Dendritic cell treated with granulocyte-macrophage colony-stimulating factor and Interleukin-4, amounts not matched to agents 40 ng/mL and 50 ng/mL, for 4 days (primary cell): ENCODE results near the gene SNRPB.

ENCODE experiments used
- H3K27ac Mint-ChIP-seq: one replicate; pipeline ENCODE4 v1.8.0; 2022; ENCODE audit warnings: mild to moderate bottlenecking, mixed read lengths
- H3K27me3 Mint-ChIP-seq: one replicate; pipeline ENCODE4 v1.8.0; 2022; ENCODE audit warnings: mild to moderate bottlenecking, mixed read lengths
- H3K36me3 Mint-ChIP-seq: one replicate; pipeline ENCODE4 v1.8.0; 2022; ENCODE audit warnings: low read depth, mixed read lengths
- H3K4me1 Mint-ChIP-seq: one replicate; pipeline ENCODE4 v1.8.0; 2022; ENCODE audit warnings: low read depth, mixed read lengths
- H3K4me3 Mint-ChIP-seq: one replicate; pipeline ENCODE4 v1.8.0; 2022; ENCODE audit warnings: mild to moderate bottlenecking, moderate library complexity, mixed read lengths
- H3K9me3 Mint-ChIP-seq: one replicate; pipeline ENCODE4 v1.8.0; 2022; ENCODE audit warnings: mixed read lengths
- intact Hi-C: fragments of 100-400 bp; cut with micrococcal nuclease; formaldehyde crosslinking; loops from one replicate; pipeline ENCODE4 v1.15.0; 2022

SNRPB gene

DNA sequence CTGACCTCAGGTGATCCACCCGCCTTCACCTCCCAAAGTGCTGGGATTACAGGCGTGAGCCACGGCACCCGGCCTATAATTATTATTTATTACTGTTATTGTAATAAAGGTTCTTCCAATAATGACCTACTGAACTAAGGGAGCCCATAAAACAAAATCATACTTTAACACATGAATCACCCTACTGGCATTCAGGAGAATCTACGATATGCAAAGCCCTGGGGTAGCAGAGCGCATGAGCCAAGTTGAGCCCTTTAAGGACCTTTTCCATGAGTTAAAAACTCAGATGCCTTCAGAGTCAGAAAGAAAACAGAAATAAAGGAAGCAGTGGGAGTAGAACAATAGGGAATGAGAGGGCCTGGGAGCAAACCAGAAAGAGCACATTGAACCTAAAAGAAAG, 41.5 kb downstream of the SNRPB start:
- no peaks in the 10 kb centered on the region for H3K9me3 Mint-ChIP-seq
- no peak overlapping the region for H3K4me3 Mint-ChIP-seq
- intact Hi-C loops, result no loop called here
- peaks cover 32% of the 10 kb centered on the region for H3K27me3 Mint-ChIP-seq
- no peak overlapping the region for H3K27ac Mint-ChIP-seq
- H3K36me3 Mint-ChIP-seq, result no peaks in the 10 kb centered on the region
- no peaks in the 10 kb centered on the region for H3K4me1 Mint-ChIP-seq

DNA sequence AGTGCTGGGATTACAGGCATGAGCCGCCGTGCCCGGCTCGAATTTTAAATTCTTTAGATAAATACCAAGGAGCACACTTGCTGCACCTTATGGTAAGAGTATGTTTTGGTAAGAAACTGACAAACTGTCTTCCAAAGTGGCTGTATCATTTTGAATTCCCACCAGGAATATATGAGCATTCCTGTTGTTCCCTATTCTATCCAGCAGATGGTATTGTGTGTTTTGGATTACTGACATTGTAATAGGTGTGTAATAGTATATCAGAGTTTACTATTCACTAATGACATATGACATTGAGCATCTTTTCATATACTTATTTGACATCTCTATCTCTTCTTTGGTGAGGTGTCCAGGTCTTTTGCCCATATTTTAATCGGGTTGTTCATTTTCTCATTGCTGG, 49.3 kb downstream of the SNRPB start:
- no peaks in the 10 kb centered on the region for H3K9me3 Mint-ChIP-seq
- H3K27ac Mint-ChIP-seq, result no peak overlapping the region
- H3K4me1 Mint-ChIP-seq, result no peaks in the 10 kb centered on the region
- peaks cover 25% of the 10 kb centered on the region for H3K27me3 Mint-ChIP-seq
- no peaks in the 10 kb centered on the region for H3K36me3 Mint-ChIP-seq
- intact Hi-C loops, result no loop called here
- H3K4me3 Mint-ChIP-seq, result no peak overlapping the region

DNA sequence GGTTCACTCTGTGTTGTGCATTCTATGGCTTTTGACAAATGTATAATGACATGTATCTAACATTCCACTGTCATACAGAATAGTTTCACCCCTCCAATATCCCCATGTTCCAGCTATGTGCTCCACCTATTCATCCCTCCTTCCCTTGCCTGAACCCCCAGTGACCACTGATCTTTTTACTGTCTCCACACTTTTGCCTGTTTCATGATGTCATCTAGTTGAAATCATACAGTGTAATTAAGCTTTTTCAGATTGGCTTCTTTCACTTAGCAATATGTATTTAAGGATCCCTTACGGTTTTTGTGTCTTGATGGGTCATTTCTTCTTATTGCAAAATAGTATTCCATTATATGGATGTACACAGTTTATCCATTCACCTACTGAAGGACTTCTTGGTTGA, 50.1 kb downstream of the SNRPB start:
- H3K27ac Mint-ChIP-seq, result no peak overlapping the region
- intact Hi-C loops, result no loop called here
- no peaks in the 10 kb centered on the region for H3K9me3 Mint-ChIP-seq
- no peaks in the 10 kb centered on the region for H3K36me3 Mint-ChIP-seq
- H3K4me3 Mint-ChIP-seq, result no peak overlapping the region
- H3K4me1 Mint-ChIP-seq, result no peaks in the 10 kb centered on the region
- H3K27me3 Mint-ChIP-seq, result peaks cover 27% of the 10 kb centered on the region

DNA sequence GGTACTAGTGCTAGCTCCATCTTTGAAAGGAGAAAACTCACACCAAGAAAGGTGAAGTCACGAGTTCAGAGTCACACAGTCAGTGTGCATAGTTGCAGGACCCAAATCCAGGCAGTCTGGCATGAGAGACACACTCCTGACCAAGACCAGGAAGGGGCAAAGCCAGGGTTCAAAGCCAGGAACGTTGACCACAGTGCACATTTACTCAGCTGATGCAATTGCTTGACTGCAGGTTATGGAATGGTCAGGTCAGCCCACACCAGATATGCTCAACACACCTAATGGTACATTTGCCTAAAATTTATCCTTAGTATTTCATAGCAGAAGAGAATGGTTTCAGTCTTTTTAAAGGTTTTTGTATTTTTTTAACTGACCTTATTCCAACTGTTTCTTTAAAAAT, 52.2 kb downstream of the SNRPB start:
- intact Hi-C loops, result no loop called here
- no peaks in the 10 kb centered on the region for H3K4me1 Mint-ChIP-seq
- no peaks in the 10 kb centered on the region for H3K36me3 Mint-ChIP-seq

DNA sequence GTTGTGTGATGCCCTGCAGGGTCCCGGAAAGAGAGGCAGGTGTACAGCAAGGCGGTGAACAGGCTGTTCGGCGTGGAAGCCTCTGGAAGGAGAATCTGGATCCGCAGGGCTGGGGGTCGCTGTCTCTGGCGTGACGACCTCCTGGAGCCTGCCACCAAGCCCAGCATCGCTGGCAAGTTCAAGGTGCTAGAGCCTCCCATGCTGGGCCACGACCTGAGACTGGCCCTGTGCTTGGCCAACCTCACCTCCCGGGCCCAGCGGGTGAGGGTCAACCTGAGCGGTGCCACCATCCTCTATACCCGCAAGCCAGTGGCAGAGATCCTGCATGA, 53.4 kb downstream of the SNRPB start:
- no peaks in the 10 kb centered on the region for H3K36me3 Mint-ChIP-seq
- no peaks in the 10 kb centered on the region for H3K9me3 Mint-ChIP-seq
- H3K27me3 Mint-ChIP-seq, result peaks cover 33% of the 10 kb centered on the region
- intact Hi-C loops, result no loop called here
- no peak overlapping the region for H3K27ac Mint-ChIP-seq
- H3K4me1 Mint-ChIP-seq, result no peaks in the 10 kb centered on the region
- no peak overlapping the region for H3K4me3 Mint-ChIP-seq

More for the DNA sequence above, 52.2 kb downstream of the SNRPB start:
- H3K27ac Mint-ChIP-seq, result no peak overlapping the region
- H3K9me3 Mint-ChIP-seq, result no peaks in the 10 kb centered on the region
- H3K4me3 Mint-ChIP-seq, result no peak overlapping the region
- H3K27me3 Mint-ChIP-seq, result peaks cover 29% of the 10 kb centered on the region

DNA sequence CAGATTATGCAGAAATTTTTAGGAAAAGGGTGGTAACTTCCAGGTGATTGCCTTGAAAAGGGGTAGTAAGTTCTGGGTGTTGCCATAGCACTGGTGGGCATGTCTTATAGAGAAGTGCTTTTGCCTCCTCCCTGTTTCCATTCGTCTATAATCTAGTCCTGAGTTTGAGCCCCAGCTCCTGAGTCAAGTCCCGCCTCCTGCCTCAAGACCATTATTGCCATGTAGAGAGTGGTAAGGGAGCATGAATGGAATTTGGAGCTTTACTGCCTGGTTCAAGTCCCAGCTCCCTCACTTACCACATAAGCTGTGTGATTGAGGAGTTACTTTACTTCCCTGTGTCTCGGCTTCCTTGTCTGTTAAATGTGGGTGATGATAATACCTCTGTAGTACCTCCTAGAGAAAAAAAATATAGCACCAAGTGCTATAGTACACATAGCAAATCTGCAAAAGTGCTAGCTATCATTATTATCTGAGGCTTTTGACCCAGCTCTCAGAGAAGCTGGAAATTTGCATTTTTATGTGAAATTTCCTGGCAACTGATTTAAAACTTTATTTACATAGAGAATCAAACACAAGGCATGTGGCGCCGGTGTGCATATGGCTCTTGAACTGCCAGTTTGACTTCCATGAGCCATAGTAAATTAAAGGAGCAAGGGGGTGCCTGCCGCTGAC, 53.9 kb downstream of the SNRPB start:
- H3K27me3 Mint-ChIP-seq, result peaks cover 32% of the 10 kb centered on the region

More for the DNA sequence above, 53.9 kb downstream of the SNRPB start:
- no peaks in the 10 kb centered on the region for H3K4me1 Mint-ChIP-seq
- H3K9me3 Mint-ChIP-seq, result no peaks in the 10 kb centered on the region
- H3K36me3 Mint-ChIP-seq, result no peaks in the 10 kb centered on the region
- no peak overlapping the region for H3K27ac Mint-ChIP-seq
- no peak overlapping the region for H3K4me3 Mint-ChIP-seq
- intact Hi-C loops, result no loop called here
